ENCODE data around the gene KSR1. TPM values are rescaled to one million over a fixed set of nuclear protein-coding genes. Genes with fewer than 3 reads are reported as not detected.

KSR1 gene
- total RNA-seq, 2 donors from 2014 or later: 19.0 to 29.1 TPM

- intact Hi-C loops (cut with DNase I, micrococcal nuclease): loop anchor here (5.0 to 10.0 kb wide), 3 partner anchors 247 to 369 kb away; no protein-coding TSS in a partner anchor
- peak; percentile 48 to 50 for DNase-seq
- ATAC-seq: peak; percentile 68
Observed at GRCh38 chr17:27603880-27604794, 147.9 kb downstream of the KSR1 start.

- DNase-seq (no peak), ATAC-seq (no peak)
- intact Hi-C loops (cut with DNase I, micrococcal nuclease): loop anchor here (5.0 to 10.0 kb wide), 3 partner anchors 42 to 371 kb away; no protein-coding TSS in a partner anchor
Observed at GRCh38 chr17:27605409-27605808, 149.2 kb downstream of the KSR1 start.

GRCh38 chr17:27607521-27608091 is 151.4 kb downstream of the KSR1 start:
- intact Hi-C loops (cut with DNase I, micrococcal nuclease): loop anchor here (5.0 to 10.0 kb wide), 3 partner anchors 40 to 373 kb away; no protein-coding TSS in a partner anchor
- DNase-seq: no peak
- ATAC-seq: no peak

- no peak for DNase-seq
- intact Hi-C loops (cut with DNase I, micrococcal nuclease): loop anchor here (5.0 to 10.0 kb wide), 3 partner anchors 39 to 374 kb away; no protein-coding TSS in a partner anchor
- no peak for ATAC-seq
Observed at GRCh38 chr17:27608328-27609230, 152.3 kb downstream of the KSR1 start.

- DNase-seq (peak; percentile 53 to 67), ATAC-seq (peak; percentile 75)
- intact Hi-C loops (cut with DNase I, micrococcal nuclease): loop anchor here (5.0 to 10.0 kb wide), 3 partner anchors 38 to 375 kb away; no protein-coding TSS in a partner anchor
Observed at GRCh38 chr17:27609611-27610303, 153.5 kb downstream of the KSR1 start.

GRCh38 chr17:27610304-27610677 is 154.0 kb downstream of the KSR1 start:
- intact Hi-C loops (cut with DNase I, micrococcal nuclease): no loop called here
- ATAC-seq: peak; percentile 58
- DNase-seq: no peak

GRCh38 chr17:27612160-27612770 is 156.0 kb downstream of the KSR1 start:
- DNase-seq (no peak), ATAC-seq (no peak)
- intact Hi-C loops (cut with DNase I, micrococcal nuclease): no loop called here

- no peak for DNase-seq
- intact Hi-C loops (cut with DNase I, micrococcal nuclease): no loop called here
- ATAC-seq: no peak
Observed at GRCh38 chr17:27613433-27613832, 157.2 kb downstream of the KSR1 start.

GRCh38 chr17:27615121-27615520 is 158.9 kb downstream of the KSR1 start:
- DNase-seq (no peak), ATAC-seq (no peak)
- intact Hi-C loops (cut with DNase I, micrococcal nuclease): no loop called here

- intact Hi-C loops (cut with DNase I, micrococcal nuclease): no loop called here
- DNase-seq: no peak
- ATAC-seq: peak; percentile 44
Observed at GRCh38 chr17:27616414-27616813, 160.2 kb downstream of the KSR1 start.

GRCh38 chr17:27618417-27618816 is 162.2 kb downstream of the KSR1 start:
- no peak for DNase-seq
- intact Hi-C loops (cut with DNase I, micrococcal nuclease): no loop called here
- ATAC-seq: no peak

- ATAC-seq (no peak), DNase-seq (no peak)
- intact Hi-C loops (cut with DNase I, micrococcal nuclease): no loop called here
Observed at GRCh38 chr17:27620721-27621120, 164.5 kb downstream of the KSR1 start.

GRCh38 chr17:27621536-27621935 is 165.3 kb downstream of the KSR1 start:
- intact Hi-C loops (cut with DNase I, micrococcal nuclease): no loop called here
- no peak for DNase-seq

GRCh38 chr17:27621942-27622559 is 165.8 kb downstream of the KSR1 start:
- ATAC-seq: peak; percentile 74
- intact Hi-C loops (cut with DNase I, micrococcal nuclease): no loop called here
- DNase-seq: no peak

More at GRCh38 chr17:27621536-27621935, 165.3 kb downstream of the KSR1 start:
- no peak for ATAC-seq

GRCh38 chr17:27622986-27623385 is 166.7 kb downstream of the KSR1 start:
- intact Hi-C loops (cut with DNase I, micrococcal nuclease): no loop called here
- ATAC-seq (no peak), DNase-seq (no peak)

- DNase-seq (no peak), ATAC-seq (peak; percentile 64)
- intact Hi-C loops (cut with DNase I, micrococcal nuclease): no loop called here
Observed at GRCh38 chr17:27623614-27624013, 167.4 kb downstream of the KSR1 start.

GRCh38 chr17:27624539-27624938 is 168.3 kb downstream of the KSR1 start:
- DNase-seq (no peak), ATAC-seq (no peak)

GRCh38 chr17:27625856-27626255 is 169.6 kb downstream of the KSR1 start:
- no peak for DNase-seq
- ATAC-seq: no peak
- intact Hi-C loops (cut with DNase I, micrococcal nuclease): no loop called here

More at GRCh38 chr17:27624539-27624938, 168.3 kb downstream of the KSR1 start:
- intact Hi-C loops (cut with DNase I, micrococcal nuclease): no loop called here

All from left colon (tissue), 2 donors.